OCI-LY7 (cell line): ENCODE data around the gene EMC8. TPM values are rescaled to one million over a fixed set of nuclear protein-coding genes. Genes with fewer than 3 reads are reported as not detected.

Experiments
- BruUV-seq: library from RNA; stranded (reverse); fragments of 400-500 nt; replicated peaks from 2 replicates; lab custom pipeline; 2021; lab: Mats Ljungman, UMichigan
- CTCF ChIA-PET: fragments of 300-600 bp; sonication (Branson Sonifier 250); formaldehyde crosslinking; loops from one replicate; lab custom pipeline; 2022; ENCODE audit warnings: antibody characterized with exemption; ENCODE audit not compliant: unreplicated experiment; lab: Charles Lee
- POLR2A ChIA-PET: fragments of 300-600 bp; sonication (Branson Sonifier 250); formaldehyde crosslinking; loops from one replicate; lab custom pipeline; 2022; ENCODE audit warnings: antibody characterized with exemption; lab: Charles Lee
- DNase-seq: peaks from one replicate; pipeline ENCODE4 v3.0.0-alpha.2; 2015; ENCODE audit warnings: low spot score
- H2AFZ ChIP-seq: fragments of 200-600 bp; sonication (generic), shearing (Covaris generic); 2 replicates; pipeline ENCODE4 v1.6.1; 2014; ENCODE audit warnings: mild to moderate bottlenecking, antibody characterized with exemption, low read length, moderate library complexity
- H3K27ac ChIP-seq: fragments of 200-600 bp; sonication (generic); 2 replicates; pipeline ENCODE4 v1.5.1; 2014; ENCODE audit warnings: mixed run types, low read depth, mild to moderate bottlenecking, moderate library complexity, low read length, inconsistent platforms; ENCODE audit not compliant: poor library complexity, severe bottlenecking
- H3K36me3 ChIP-seq: fragments of 200-600 bp; sonication (generic); 2 replicates; pipeline ENCODE4 v1.6.1; 2014; ENCODE audit warnings: mild to moderate bottlenecking, antibody characterized with exemption, low read length, moderate library complexity, mixed read lengths; ENCODE audit not compliant: insufficient read depth
- H3K4me1 ChIP-seq: fragments of 200-600 bp; sonication (generic); 2 replicates; pipeline ENCODE4 v1.5.1; 2014; ENCODE audit warnings: mild to moderate bottlenecking, low read length; ENCODE audit not compliant: insufficient read depth, poor library complexity, severe bottlenecking
- H3K4me2 ChIP-seq: fragments of 200-600 bp; sonication (generic); 2 replicates; pipeline ENCODE4 v1.6.1; 2014; ENCODE audit warnings: mild to moderate bottlenecking, low read length
- H3K4me3 ChIP-seq: fragments of 200-600 bp; sonication (generic); 2 replicates; pipeline ENCODE4 v1.5.1; 2014; ENCODE audit warnings: mild to moderate bottlenecking, low read depth, low read length; ENCODE audit not compliant: poor library complexity, severe bottlenecking
- H3K79me2 ChIP-seq: fragments of 200-600 bp; sonication (generic); 2 replicates; pipeline ENCODE4 v1.6.1; 2016; ENCODE audit warnings: low read depth, mild to moderate bottlenecking, low read length, moderate library complexity, mixed read lengths; ENCODE audit not compliant: insufficient read depth
- H3K9me2 ChIP-seq: fragments of 200-600 bp; sonication (generic); 2 replicates; pipeline ENCODE4 v1.6.1; 2016; ENCODE audit warnings: mild to moderate bottlenecking, low read length, mixed read lengths; ENCODE audit not compliant: insufficient read depth
- H3K9me3 ChIP-seq: fragments of 200-600 bp; sonication (generic); 2 replicates; pipeline ENCODE4 v1.6.1; 2014; ENCODE audit warnings: mild to moderate bottlenecking, mixed run types, low read length, mixed read lengths
- H4K20me1 ChIP-seq: fragments of 200-600 bp; sonication (generic); 2 replicates; pipeline ENCODE4 v1.6.1; 2014; ENCODE audit warnings: mild to moderate bottlenecking, antibody characterized with exemption, low read length, moderate library complexity, mixed read lengths; ENCODE audit not compliant: insufficient read depth
- CTCF ChIP-seq: fragments of 200-600 bp; sonication (generic); conservative IDR thresholded peaks from 2 replicates; pipeline ENCODE4 v1.5.1; 2014; ENCODE audit warnings: mild to moderate bottlenecking, antibody characterized with exemption, low read length, moderate library complexity, mixed read lengths
- EZH2phosphoT487 ChIP-seq: fragments of 200-600 bp; sonication (generic); IDR thresholded peaks from 2 replicates; pipeline ENCODE4 v1.6.1; 2018; ENCODE audit warnings: low read depth, borderline replicate concordance, mild to moderate bottlenecking, mixed run types, antibody characterized with exemption, low read length, moderate library complexity, mixed read lengths
- intact Hi-C: fragments of 100-400 bp; cut with micrococcal nuclease; formaldehyde crosslinking; loops from one replicate; pipeline ENCODE4 v1.10.0; 2022; ENCODE audit not compliant: unreplicated experiment
- total RNA-seq, 2 experiments: library from RNA; depleted of rRNA in 1 of 2; stranded (reverse); fragments of >200 nt in 1 of 2; shearing (Covaris generic) in 1 of 2; gene quantifications; 2 replicates each; pipeline ENCODE4 v1.2.3, GENCODE V29; 2014 to 2022

EMC8 gene
- total RNA-seq, 2 experiments from 2014 or later: 47.5 to 54.0 TPM

GRCh38 chr16:85733155-85733838, 66.0 kb downstream of the EMC8 start:
- no peaks in the 10 kb centered on the region for H3K9me3 ChIP-seq
- H2AFZ ChIP-seq: no peak overlapping the region
- no peak overlapping the region for H3K4me2 ChIP-seq
- POLR2A ChIA-PET: interaction anchor here (0.6 kb wide), 1 partner anchor 17 kb away, joined by 8 read pairs; no protein-coding TSS in a partner anchor
- BruUV-seq: no TSS peak
- no peaks in the 10 kb centered on the region for H3K9me2 ChIP-seq
- H3K36me3 ChIP-seq: no peaks in the 10 kb centered on the region
- CTCF ChIA-PET: no interaction called here
- no peaks in the 10 kb centered on the region for H3K79me2 ChIP-seq
- intact Hi-C loops: no loop called here
- H4K20me1 ChIP-seq: no peaks in the 10 kb centered on the region
- H3K4me3 ChIP-seq: no peak overlapping the region
- no peak for DNase-seq
- no peak overlapping the region for H3K27ac ChIP-seq
- H3K4me1 ChIP-seq: peaks cover 36% of the 10 kb centered on the region
- TF ChIP-seq CTCF (no peak), EZH2phosphoT487 (no peak)

GRCh38 chr16:85731179-85731578, 68.2 kb downstream of the EMC8 start:
- Histone ChIP-seq H2AFZ (no peak overlapping the region), H3K27ac (no peak overlapping the region), H4K20me1 (no peaks in the 10 kb centered on the region), H3K4me3 (no peak overlapping the region), H3K4me1 (peaks cover 34% of the 10 kb centered on the region), H3K9me2 (no peaks in the 10 kb centered on the region), H3K79me2 (no peaks in the 10 kb centered on the region), H3K36me3 (no peaks in the 10 kb centered on the region), H3K9me3 (no peaks in the 10 kb centered on the region), H3K4me2 (no peak overlapping the region)
- POLR2A ChIA-PET: no interaction called here
- no peak for TF ChIP-seq CTCF
- TF ChIP-seq EZH2phosphoT487: no peak
- BruUV-seq: no TSS peak
- intact Hi-C loops: no loop called here
- no peak for DNase-seq
- CTCF ChIA-PET: no interaction called here

- POLR2A ChIA-PET: no interaction called here
- no peak overlapping the region for H3K4me2 ChIP-seq
- no TSS peak for BruUV-seq
- peaks cover 24% of the 10 kb centered on the region for H3K4me1 ChIP-seq
- no peak for TF ChIP-seq CTCF
- TF ChIP-seq EZH2phosphoT487: no peak
- no peak overlapping the region for H3K4me3 ChIP-seq
- DNase-seq: no peak
- H3K9me2 ChIP-seq: no peaks in the 10 kb centered on the region
- H3K27ac ChIP-seq: no peak overlapping the region
- H4K20me1 ChIP-seq: no peaks in the 10 kb centered on the region
- CTCF ChIA-PET: no interaction called here
- intact Hi-C loops: no loop called here
- no peaks in the 10 kb centered on the region for H3K79me2 ChIP-seq
- H3K36me3 ChIP-seq: no peaks in the 10 kb centered on the region
- H2AFZ ChIP-seq: no peak overlapping the region
- H3K9me3 ChIP-seq: no peaks in the 10 kb centered on the region
Measured at GRCh38 chr16:85730186-85730465, 69.2 kb downstream of the EMC8 start.
